A673 (cell line): ENCODE measurements around the gene FRMD6.

Experiments used
- CTCF ChIP-seq: fragments of 300-800, 200-600 bp; sonication (generic); conservative IDR thresholded peaks from 2 replicates; pipeline ENCODE4 v1.5.1; 2017; ENCODE audit warnings: low read depth, mild to moderate bottlenecking, antibody characterized with exemption, low read length, moderate library complexity, mixed read lengths
- EZH2 ChIP-seq: fragments of 200-600 bp; sonication (generic); IDR thresholded peaks from 2 replicates; pipeline ENCODE4 v1.6.1; 2017; ENCODE audit warnings: borderline replicate concordance, low read depth, mild to moderate bottlenecking, mixed read lengths, antibody characterized with exemption, low read length; ENCODE audit not compliant: poor library complexity, severe bottlenecking

GRCh38 chr14:51677266-51677665 lies 25.6 kb downstream of the FRMD6 start:
- TF ChIP-seq CTCF: no peak
- no peak for TF ChIP-seq EZH2
